Upper lobe of right lung (tissue), 1 donor: ENCODE data around the gene CTDP1. TPM values are rescaled to one million over a fixed set of nuclear protein-coding genes. Genes with fewer than 3 reads are reported as not detected.

Source experiments
- ATAC-seq: fragments of 200-7000 bp; cut with Tn5 transposase; one replicate; pipeline ENCODE4 v1.9.1; 2020; ENCODE audit warnings: mild to moderate bottlenecking, moderate library complexity
- DNase-seq: peaks from one replicate; pipeline ENCODE4 v3.0.0-alpha.2; 2020
- H3K27ac ChIP-seq: fragments of 200-600 bp; one replicate; pipeline ENCODE4 v1.8.0; 2022
- H3K27me3 ChIP-seq: fragments of 200-600 bp; one replicate; pipeline ENCODE4 v1.8.0; 2022; ENCODE audit warnings: mild to moderate bottlenecking
- H3K36me3 ChIP-seq: fragments of 200-600 bp; one replicate; pipeline ENCODE4 v1.8.0; 2022
- H3K4me1 ChIP-seq: fragments of 200-600 bp; one replicate; pipeline ENCODE4 v1.8.0; 2022
- H3K4me3 ChIP-seq: fragments of 200-600 bp; one replicate; pipeline ENCODE4 v1.8.0; 2022; ENCODE audit warnings: mild to moderate bottlenecking
- H3K9me3 ChIP-seq: fragments of 200-600 bp; one replicate; pipeline ENCODE4 v1.8.0; 2022
- intact Hi-C: fragments of 100-400 bp; cut with DNase I; formaldehyde crosslinking; loops from one replicate; pipeline ENCODE4 v1.11.0; 2022
- total RNA-seq: library from RNA; stranded (reverse); fragmentation: NEBNext Ultra II Directional; extraction: Animal tissue kit (Norgen Biotek cat#: 25700); gene quantifications from one replicate; pipeline ENCODE4 v1.2.1, GENCODE V29; 2021
- TF ChIP-seq, protein P1 (sequence below): fragments of 200-600 bp; IDR thresholded peaks from one replicate; pipeline ENCODE4 v1.8.0; 2022; ENCODE audit warnings: antibody characterized with exemption
- donor health status: DM: no; HTN: yes; CAD: no; lungs with severe emphysema.

CTDP1 gene
- total RNA-seq, 1 donor from 2014 or later, result 23.0 TPM

DNA sequence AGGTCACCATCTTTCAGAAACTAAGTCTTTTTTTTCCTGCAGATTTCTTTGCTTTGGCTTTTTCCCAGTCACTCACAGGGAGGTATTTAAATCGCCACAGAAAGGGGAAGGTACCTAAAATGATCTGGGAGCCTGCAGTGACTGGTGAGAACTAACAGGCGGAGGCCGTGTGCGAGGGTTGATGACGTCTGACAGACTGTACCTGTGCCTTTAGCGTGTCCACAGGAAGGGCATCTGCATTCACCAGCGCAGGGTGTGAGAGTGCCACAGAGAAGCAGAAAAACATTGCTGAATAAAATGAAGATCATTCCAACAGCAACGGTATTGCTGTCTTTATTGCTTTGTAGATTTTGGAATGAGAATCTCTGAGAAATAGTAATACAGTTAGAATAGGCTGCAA, 5.7 kb downstream of the CTDP1 start:
- TF ChIP-seq, protein P1, sequence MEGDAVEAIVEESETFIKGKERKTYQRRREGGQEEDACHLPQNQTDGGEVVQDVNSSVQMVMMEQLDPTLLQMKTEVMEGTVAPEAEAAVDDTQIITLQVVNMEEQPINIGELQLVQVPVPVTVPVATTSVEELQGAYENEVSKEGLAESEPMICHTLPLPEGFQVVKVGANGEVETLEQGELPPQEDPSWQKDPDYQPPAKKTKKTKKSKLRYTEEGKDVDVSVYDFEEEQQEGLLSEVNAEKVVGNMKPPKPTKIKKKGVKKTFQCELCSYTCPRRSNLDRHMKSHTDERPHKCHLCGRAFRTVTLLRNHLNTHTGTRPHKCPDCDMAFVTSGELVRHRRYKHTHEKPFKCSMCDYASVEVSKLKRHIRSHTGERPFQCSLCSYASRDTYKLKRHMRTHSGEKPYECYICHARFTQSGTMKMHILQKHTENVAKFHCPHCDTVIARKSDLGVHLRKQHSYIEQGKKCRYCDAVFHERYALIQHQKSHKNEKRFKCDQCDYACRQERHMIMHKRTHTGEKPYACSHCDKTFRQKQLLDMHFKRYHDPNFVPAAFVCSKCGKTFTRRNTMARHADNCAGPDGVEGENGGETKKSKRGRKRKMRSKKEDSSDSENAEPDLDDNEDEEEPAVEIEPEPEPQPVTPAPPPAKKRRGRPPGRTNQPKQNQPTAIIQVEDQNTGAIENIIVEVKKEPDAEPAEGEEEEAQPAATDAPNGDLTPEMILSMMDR, result no peak
- intact Hi-C loops, result no loop called here
- DNase-seq, result no peak
- H3K36me3 ChIP-seq, result no peaks in the 10 kb centered on the region
- no peaks in the 10 kb centered on the region for H3K9me3 ChIP-seq
- H3K4me1 ChIP-seq, result peaks cover 14% of the 10 kb centered on the region
- no peak for ATAC-seq
- no peak overlapping the region for H3K4me3 ChIP-seq
- H3K27me3 ChIP-seq, result no peaks in the 10 kb centered on the region
- no peak overlapping the region for H3K27ac ChIP-seq

DNA sequence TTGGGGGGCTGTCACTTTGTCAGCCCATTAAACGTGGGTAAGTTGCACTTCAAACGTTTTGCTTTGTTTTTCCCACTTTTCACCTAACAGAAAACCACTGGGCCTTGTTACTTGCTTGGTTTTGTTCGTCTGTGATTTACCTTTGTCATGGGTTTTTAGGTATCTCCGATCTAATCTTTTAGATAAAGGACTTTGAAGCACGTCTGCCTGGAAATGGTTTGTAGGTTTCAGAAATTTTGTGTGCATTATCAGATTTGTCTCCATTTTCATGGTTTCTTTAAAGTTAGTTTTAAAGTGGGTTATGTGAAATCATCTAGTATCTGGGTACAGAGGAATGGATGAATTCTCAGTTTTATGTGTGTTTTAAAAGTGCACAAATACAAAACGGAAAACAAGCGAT, 6.4 kb downstream of the CTDP1 start:
- Histone ChIP-seq H3K4me3 (no peak overlapping the region), H3K4me1 (peaks cover 7% of the 10 kb centered on the region), H3K27ac (no peak overlapping the region), H3K27me3 (no peaks in the 10 kb centered on the region), H3K9me3 (no peaks in the 10 kb centered on the region), H3K36me3 (no peaks in the 10 kb centered on the region)
- DNase-seq, result no peak
- intact Hi-C loops, result no loop called here
- ATAC-seq, result no peak
- TF ChIP-seq, protein P1, result no peak

DNA sequence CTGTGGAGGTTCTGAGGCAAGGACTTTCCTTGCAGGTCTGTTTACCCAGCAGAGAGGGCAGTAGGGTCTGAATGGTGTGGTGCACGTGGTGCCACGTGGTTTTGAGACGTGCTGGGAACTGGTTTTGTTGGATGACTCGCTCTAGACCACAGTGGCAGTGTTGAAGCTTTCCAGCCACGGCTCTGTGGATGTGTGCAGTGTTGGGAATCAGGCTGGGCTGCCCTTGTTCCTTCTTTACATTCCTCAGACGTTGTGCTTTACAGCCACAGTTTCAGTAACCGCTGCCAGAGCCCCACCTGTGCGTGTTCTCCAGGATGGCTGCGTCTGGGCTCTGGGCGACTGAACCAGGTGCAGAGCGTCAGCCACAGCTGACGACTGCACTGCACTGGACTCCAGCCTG, 8.2 kb downstream of the CTDP1 start:
- Histone ChIP-seq H3K27me3 (no peaks in the 10 kb centered on the region), H3K4me1 (no peaks in the 10 kb centered on the region), H3K4me3 (no peak overlapping the region), H3K27ac (no peak overlapping the region), H3K36me3 (no peaks in the 10 kb centered on the region), H3K9me3 (no peaks in the 10 kb centered on the region)
- intact Hi-C loops, result no loop called here
- ATAC-seq (peak; percentile 11), DNase-seq (no peak)
- TF ChIP-seq, protein P1, result no peak

DNA sequence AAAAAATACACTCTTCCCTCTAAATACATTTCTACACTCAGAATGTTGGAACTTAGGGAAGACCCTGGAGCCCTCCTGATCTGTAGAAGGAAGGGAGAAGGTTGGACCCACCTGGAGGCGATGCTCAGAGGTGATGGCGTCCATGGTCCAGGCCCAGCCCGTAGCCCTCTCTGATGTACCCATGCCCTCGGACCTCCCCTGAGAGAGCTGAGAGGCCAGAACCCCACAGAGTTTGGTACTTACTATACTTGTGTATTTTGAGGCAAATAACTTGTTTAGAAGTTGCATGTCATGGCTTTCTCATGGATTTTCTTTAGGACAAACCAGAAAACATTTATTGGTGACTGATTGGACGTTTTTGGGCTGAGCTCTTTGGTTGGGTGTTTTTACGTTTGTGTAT, 10.5 kb downstream of the CTDP1 start:
- TF ChIP-seq, protein P1, result no peak

DNA sequence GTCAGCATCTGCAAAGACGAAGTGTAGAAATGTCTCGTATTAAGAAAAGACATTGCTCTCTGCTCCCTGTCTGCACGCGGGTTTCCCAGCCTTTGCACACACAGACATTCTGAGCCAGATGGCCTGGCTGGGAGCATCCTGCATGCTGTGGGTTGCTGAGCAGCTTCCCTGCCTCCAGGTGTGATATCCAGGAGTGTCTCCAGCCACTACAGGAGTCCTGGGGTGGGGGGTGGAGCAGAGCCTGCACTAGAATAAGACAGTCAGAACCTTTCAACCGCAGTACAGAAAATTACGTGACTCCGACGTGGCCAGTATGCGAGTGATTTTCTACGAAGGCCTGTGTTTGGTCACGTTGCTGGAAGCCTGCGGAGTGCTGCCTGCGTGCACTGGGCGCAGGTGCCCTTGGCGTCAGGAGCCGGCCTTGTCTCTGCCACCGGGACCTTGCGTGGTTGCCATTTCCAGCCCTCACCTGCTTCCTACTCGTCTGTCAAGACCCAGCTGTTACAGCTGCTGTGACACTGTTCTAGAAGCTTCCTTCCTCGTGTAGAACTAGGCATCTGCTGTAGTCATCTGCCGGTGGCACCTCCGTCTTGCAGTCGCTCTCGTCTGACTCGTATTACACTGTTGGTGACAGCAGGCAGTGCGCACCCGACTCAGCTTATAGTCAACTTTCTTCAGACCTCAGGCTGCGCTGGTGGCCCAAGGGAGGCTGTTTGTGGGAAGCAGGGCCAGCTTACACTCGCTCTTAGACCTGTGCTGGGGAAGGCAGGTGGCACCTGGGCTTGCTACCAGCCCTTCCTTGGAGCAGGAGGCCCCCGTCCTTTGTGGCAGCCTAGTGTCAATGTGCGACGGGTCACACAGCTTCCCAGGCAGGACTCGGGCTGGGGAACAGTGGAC, 11.2 kb downstream of the CTDP1 start:
- intact Hi-C loops, result no loop called here
- H3K9me3 ChIP-seq, result no peaks in the 10 kb centered on the region
- no peak overlapping the region for H3K27ac ChIP-seq
- no peaks in the 10 kb centered on the region for H3K4me1 ChIP-seq
- H3K27me3 ChIP-seq, result no peaks in the 10 kb centered on the region
- peaks cover 6% of the 10 kb centered on the region for H3K36me3 ChIP-seq
- ATAC-seq (no peak), DNase-seq (no peak)
- no peak overlapping the region for H3K4me3 ChIP-seq
- TF ChIP-seq, protein P1, result no peak

More for the DNA sequence above, 10.5 kb downstream of the CTDP1 start:
- H3K27me3 ChIP-seq, result no peaks in the 10 kb centered on the region
- H3K9me3 ChIP-seq, result no peaks in the 10 kb centered on the region
- H3K27ac ChIP-seq, result no peak overlapping the region
- H3K36me3 ChIP-seq, result no peaks in the 10 kb centered on the region
- ATAC-seq, result no peak
- no peak for DNase-seq
- no peak overlapping the region for H3K4me3 ChIP-seq
- H3K4me1 ChIP-seq, result no peaks in the 10 kb centered on the region
- intact Hi-C loops, result no loop called here
